ENCODE data around the gene TRIM41. TPM values are rescaled to one million over a fixed set of nuclear protein-coding genes. Genes with fewer than 3 reads are reported as not detected.
"Not testable (repeated sequence)": the region's sequence is repeated elsewhere in the genome, so short reads cannot be mapped to it uniquely, and the experiment has no call there.

TRIM41 gene
- total RNA-seq (19.9 TPM), polyA plus RNA-seq (25.8 TPM)
- long read RNA-seq, donor 1, partial matches to known transcripts, result 237 of 596 reads
- long read RNA-seq, donor 1, other reads (novel, unspliced or antisense), result 359 of 596 reads
- long read RNA-seq, donor 2, result 0 reads
- long read RNA-seq, donor 3, full-length matches to known transcripts, result 10 of 4,430 reads
- long read RNA-seq, donor 3, partial matches to known transcripts, result 4,309 of 4,430 reads
- long read RNA-seq, donor 3, other reads (novel, unspliced or antisense), result 111 of 4,430 reads
- long read RNA-seq, donor 4, full-length matches to known transcripts, result 3 of 3,667 reads
- long read RNA-seq, donor 4, partial matches to known transcripts, result 3,404 of 3,667 reads
- long read RNA-seq, donor 4, other reads (novel, unspliced or antisense), result 260 of 3,667 reads
- long read RNA-seq, donor 5, full-length matches to known transcripts, result 5 of 6,324 reads
- long read RNA-seq, donor 5, partial matches to known transcripts, result 6,146 of 6,324 reads
- long read RNA-seq, donor 5, other reads (novel, unspliced or antisense), result 173 of 6,324 reads
- long read RNA-seq, donor 6, full-length matches to known transcripts, result 5 of 4,074 reads
- long read RNA-seq, donor 6, partial matches to known transcripts, result 3,944 of 4,074 reads
- long read RNA-seq, donor 6, other reads (novel, unspliced or antisense), result 125 of 4,074 reads
- long read RNA-seq, donor 7, partial matches to known transcripts, result 5,182 of 5,358 reads
- long read RNA-seq, donor 7, other reads (novel, unspliced or antisense), result 176 of 5,358 reads
- long read RNA-seq, donor 8, partial matches to known transcripts, result 1,309 of 1,393 reads
- long read RNA-seq, donor 8, other reads (novel, unspliced or antisense), result 82 of 1,393 reads
- long read RNA-seq, donor 9, partial matches to known transcripts, result 2,430 of 2,485 reads
- long read RNA-seq, donor 9, other reads (novel, unspliced or antisense), result 50 of 2,485 reads
- long read RNA-seq, donor 10, partial matches to known transcripts, result 2,723 of 2,879 reads
- long read RNA-seq, donor 10, other reads (novel, unspliced or antisense), result 154 of 2,879 reads

GRCh38 chr5:181223058-181223728 lies at the start of gene TRIM41:
TRIM41 (plus strand) TSS chr5:181223281; CDS start chr5:181224000, 719 bp downstream.
- Histone ChIP-seq H3K4me1 (ENCODE audit: control insufficient read depth in 2 of 2, insufficient read depth in 2 of 2, low read length in 2 of 2) (peaks cover 19 to 46% of the 10 kb centered on the region in 2 donors), H3K4me3 (ENCODE audit: low read length in 2 of 2) (peak within 1 kb of the TSS; percentile 64 to 91), H3K9me3 (ENCODE audit: control insufficient read depth in 2 of 2, insufficient read depth in 1 of 2, low read length in 1 of 2) (peaks cover 0 to 4% of the 10 kb centered on the region in 2 donors), H3K27me3 (ENCODE audit: control insufficient read depth in 2 of 2, insufficient read depth in 1 of 2, low read length in 1 of 2) (peaks cover 0 to 31% of the 10 kb centered on the region in 2 donors), H3K27ac (ENCODE audit: low read depth in 1 of 2, low read length in 1 of 2) (peak within 1 kb of the TSS; percentile 94 to 98), H3K36me3 (ENCODE audit: control insufficient read depth in 2 of 2, insufficient read depth in 2 of 2, low read length in 1 of 2) (peaks cover 3 to 13% of the 10 kb centered on the region in 2 donors)
- under 1% methylated on average over 59 of the region's 59 CpGs for WGBS
- DNase-seq (ENCODE audit: low read depth in 6 of 9, low spot score in 9 of 9), result peak; percentile 89 to 99 (median 96)

GRCh38 chr5:181173420-181174342 lies 49.4 kb upstream of the TRIM41 start:
- WGBS, result 10% methylated on average over 50 of the region's 50 CpGs

DNA sequence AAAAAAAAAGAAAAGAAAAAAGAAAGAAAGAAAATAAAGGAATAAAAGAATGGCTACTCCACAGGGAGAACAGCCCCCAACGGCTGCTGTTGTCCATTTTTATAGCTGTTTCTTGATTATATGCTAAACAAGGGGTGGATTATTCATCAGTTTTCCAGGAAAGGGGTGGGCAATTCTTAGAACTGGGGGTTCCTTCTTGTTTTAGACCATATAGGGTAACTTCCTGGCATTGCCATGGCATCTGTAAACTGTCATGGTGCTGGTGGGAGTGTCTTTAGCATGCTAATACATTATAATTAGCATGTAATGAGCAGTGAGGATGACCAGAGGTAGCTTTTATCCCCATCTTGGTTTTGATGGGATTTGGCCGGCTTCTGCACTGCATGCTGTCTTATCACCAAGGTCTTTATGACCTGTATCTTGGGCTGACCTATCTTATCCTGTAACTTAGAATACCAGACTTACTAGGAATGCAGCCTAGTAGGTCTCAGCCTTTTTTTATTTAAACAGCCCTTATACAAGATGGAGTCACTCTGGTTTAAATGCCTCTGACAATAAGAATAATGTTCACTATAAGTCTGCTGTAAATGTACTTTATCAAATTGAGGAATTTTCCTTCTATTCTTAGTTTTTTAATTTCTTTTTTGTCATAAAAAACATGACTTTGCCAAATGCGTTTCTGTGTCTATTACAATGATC lies 46.7 kb upstream of the TRIM41 start:
- H3K27me3 ChIP-seq (ENCODE audit: control insufficient read depth in 2 of 2, insufficient read depth in 1 of 2, low read length in 1 of 2), result peaks cover 27 to 74% of the 10 kb centered on the region in 2 donors
- H3K4me3 ChIP-seq (ENCODE audit: low read length in 2 of 2), result no peak overlapping the region
- H3K27ac ChIP-seq (ENCODE audit: low read depth in 1 of 2, low read length in 1 of 2), result no peak overlapping the region
- WGBS, result 78% methylated on average over 3 of the region's 3 CpGs
- H3K9me3 ChIP-seq (ENCODE audit: control insufficient read depth in 2 of 2, insufficient read depth in 1 of 2, low read length in 1 of 2), result peaks cover 0 to 8% of the 10 kb centered on the region in 2 donors
- DNase-seq (ENCODE audit: low read depth in 6 of 9, low spot score in 9 of 9), result no peak
- H3K4me1 ChIP-seq (ENCODE audit: control insufficient read depth in 2 of 2, insufficient read depth in 2 of 2, low read length in 2 of 2), result peaks cover 0 to 4% of the 10 kb centered on the region in 2 donors
- H3K36me3 ChIP-seq (ENCODE audit: control insufficient read depth in 2 of 2, insufficient read depth in 2 of 2, low read length in 1 of 2), result no peaks in the 10 kb centered on the region

More at GRCh38 chr5:181173420-181174342, 49.4 kb upstream of the TRIM41 start:
- H3K9me3 ChIP-seq (ENCODE audit: control insufficient read depth in 2 of 2, insufficient read depth in 1 of 2, low read length in 1 of 2), result peaks cover 0 to 8% of the 10 kb centered on the region in 2 donors
- peaks cover 44 to 86% of the 10 kb centered on the region in 2 donors for H3K27me3 ChIP-seq (ENCODE audit: control insufficient read depth in 2 of 2, insufficient read depth in 1 of 2, low read length in 1 of 2)
- H3K27ac ChIP-seq (ENCODE audit: low read depth in 1 of 2, low read length in 1 of 2), result no peak overlapping the region
- peak in 2 of 9 donors; percentile 36 to 57 for DNase-seq (ENCODE audit: low read depth in 6 of 9, low spot score in 9 of 9)
- H3K4me3 ChIP-seq (ENCODE audit: low read length in 2 of 2), result no peak overlapping the region
- H3K36me3 ChIP-seq (ENCODE audit: control insufficient read depth in 2 of 2, insufficient read depth in 2 of 2, low read length in 1 of 2), result no peaks in the 10 kb centered on the region
- H3K4me1 ChIP-seq (ENCODE audit: control insufficient read depth in 2 of 2, insufficient read depth in 2 of 2, low read length in 2 of 2), result peaks cover 0 to 10% of the 10 kb centered on the region in 2 donors

DNA sequence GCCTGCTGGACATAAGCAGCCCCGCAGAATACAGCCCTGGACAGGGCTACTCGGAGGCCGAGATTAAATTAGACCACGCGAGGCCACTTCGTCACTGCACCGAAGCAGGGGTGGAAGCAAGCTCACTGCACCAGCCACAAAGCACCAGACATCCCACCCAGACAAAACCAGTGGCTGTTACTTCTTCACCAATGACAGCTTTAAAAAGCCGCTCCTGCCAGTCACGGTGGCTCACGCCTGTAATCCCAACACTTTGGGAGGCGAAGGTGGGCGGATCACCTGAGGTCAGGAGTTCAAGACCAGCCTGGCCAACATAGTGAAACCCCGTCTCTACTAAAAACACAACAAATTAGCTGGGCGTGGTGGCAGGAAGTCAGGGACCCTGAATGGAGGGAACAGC lies 45.5 kb upstream of the TRIM41 start:
- not testable (repeated sequence) for H3K9me3 ChIP-seq (ENCODE audit: control insufficient read depth in 2 of 2, insufficient read depth in 1 of 2, low read length in 1 of 2); H3K27ac ChIP-seq (ENCODE audit: low read depth in 1 of 2, low read length in 1 of 2); DNase-seq (ENCODE audit: low read depth in 6 of 9, low spot score in 9 of 9); H3K36me3 ChIP-seq (ENCODE audit: control insufficient read depth in 2 of 2, insufficient read depth in 2 of 2, low read length in 1 of 2); H3K4me3 ChIP-seq (ENCODE audit: low read length in 2 of 2)
- 78% methylated on average over 14 of the region's 14 CpGs for WGBS
- Histone ChIP-seq H3K4me1 (ENCODE audit: control insufficient read depth in 2 of 2, insufficient read depth in 2 of 2, low read length in 2 of 2) (peaks cover 0 to 12% of the 10 kb centered on the region in 2 donors), H3K27me3 (ENCODE audit: control insufficient read depth in 2 of 2, insufficient read depth in 1 of 2, low read length in 1 of 2) (peaks cover 24 to 74% of the 10 kb centered on the region in 2 donors)

GRCh38 chr5:181181650-181182565 lies 41.2 kb upstream of the TRIM41 start:
- peak in 3 of 9 donors; percentile 41 to 68 (median 54) for DNase-seq (ENCODE audit: low read depth in 6 of 9, low spot score in 9 of 9)
- Histone ChIP-seq H3K4me3 (ENCODE audit: low read length in 2 of 2) (no peak overlapping the region), H3K27ac (ENCODE audit: low read depth in 1 of 2, low read length in 1 of 2) (no peak overlapping the region), H3K36me3 (ENCODE audit: control insufficient read depth in 2 of 2, insufficient read depth in 2 of 2, low read length in 1 of 2) (no peaks in the 10 kb centered on the region), H3K27me3 (ENCODE audit: control insufficient read depth in 2 of 2, insufficient read depth in 1 of 2, low read length in 1 of 2) (peaks cover 12 to 67% of the 10 kb centered on the region in 2 donors), H3K9me3 (ENCODE audit: control insufficient read depth in 2 of 2, insufficient read depth in 1 of 2, low read length in 1 of 2) (peaks cover 1 to 4% of the 10 kb centered on the region in 2 donors), H3K4me1 (ENCODE audit: control insufficient read depth in 2 of 2, insufficient read depth in 2 of 2, low read length in 2 of 2) (peaks cover 0 to 21% of the 10 kb centered on the region in 2 donors)
- 52% methylated on average over 25 of the region's 25 CpGs for WGBS

- H3K36me3 ChIP-seq (ENCODE audit: control insufficient read depth in 2 of 2, insufficient read depth in 2 of 2, low read length in 1 of 2), result no peaks in the 10 kb centered on the region
- DNase-seq (ENCODE audit: low read depth in 6 of 9, low spot score in 9 of 9), result no peak
- WGBS, result 76% methylated on average over 12 of the region's 12 CpGs
- peaks cover 9 to 67% of the 10 kb centered on the region in 2 donors for H3K27me3 ChIP-seq (ENCODE audit: control insufficient read depth in 2 of 2, insufficient read depth in 1 of 2, low read length in 1 of 2)
- H3K4me1 ChIP-seq (ENCODE audit: control insufficient read depth in 2 of 2, insufficient read depth in 2 of 2, low read length in 2 of 2), result peaks cover 0 to 25% of the 10 kb centered on the region in 2 donors
- H3K27ac ChIP-seq (ENCODE audit: low read depth in 1 of 2, low read length in 1 of 2), result no peak overlapping the region
- H3K9me3 ChIP-seq (ENCODE audit: control insufficient read depth in 2 of 2, insufficient read depth in 1 of 2, low read length in 1 of 2), result peaks cover 1 to 4% of the 10 kb centered on the region in 2 donors
- no peak overlapping the region for H3K4me3 ChIP-seq (ENCODE audit: low read length in 2 of 2)
These were observed 40.4 kb upstream of the TRIM41 start for GRCh38 chr5:181182651-181183050.

DNA sequence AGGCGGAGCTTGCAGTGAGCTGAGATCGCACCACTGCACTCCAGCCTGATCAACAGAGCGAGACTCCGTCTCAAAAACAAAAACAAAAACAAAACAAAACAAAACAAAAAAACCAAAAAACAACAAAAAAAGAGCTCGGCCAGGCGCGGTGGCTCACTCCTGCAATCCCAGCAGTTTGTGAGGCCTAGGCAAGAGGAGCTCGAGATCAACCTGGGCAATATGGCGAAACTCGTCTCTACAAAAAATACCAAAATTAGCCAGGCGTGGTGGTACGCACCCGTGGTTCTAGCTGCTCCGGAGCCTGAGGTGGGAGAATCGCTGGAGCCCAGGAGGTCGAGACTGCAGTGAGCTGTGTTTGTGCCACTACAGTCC lies 38.2 kb upstream of the TRIM41 start:
- Histone ChIP-seq H3K36me3 (ENCODE audit: control insufficient read depth in 2 of 2, insufficient read depth in 2 of 2, low read length in 1 of 2) (no peaks in the 10 kb centered on the region), H3K4me1 (ENCODE audit: control insufficient read depth in 2 of 2, insufficient read depth in 2 of 2, low read length in 2 of 2) (peaks cover 9 to 45% of the 10 kb centered on the region in 2 donors), H3K27me3 (ENCODE audit: control insufficient read depth in 2 of 2, insufficient read depth in 1 of 2, low read length in 1 of 2) (peaks cover 9 to 86% of the 10 kb centered on the region in 2 donors), H3K9me3 (ENCODE audit: control insufficient read depth in 2 of 2, insufficient read depth in 1 of 2, low read length in 1 of 2) (peaks cover 1 to 11% of the 10 kb centered on the region in 2 donors), H3K4me3 (ENCODE audit: low read length in 2 of 2) (no peak overlapping the region), H3K27ac (ENCODE audit: low read depth in 1 of 2, low read length in 1 of 2) (no peak overlapping the region)
- DNase-seq (ENCODE audit: low read depth in 6 of 9, low spot score in 9 of 9), result no peak
- WGBS, result 80% methylated on average over 16 of the region's 16 CpGs

All from thymus (tissue), 14 donors.